ENCODE measurements around the gene HOXD9. TPM values are rescaled to one million over a fixed set of nuclear protein-coding genes. Genes with fewer than 3 reads are reported as not detected.

HOXD9 gene
- total and polyA plus RNA-seq, 2 of the 8 experiments (the other 6 are each of a cell fraction or from before 2014, with no cell fraction given): not detected

DNA sequence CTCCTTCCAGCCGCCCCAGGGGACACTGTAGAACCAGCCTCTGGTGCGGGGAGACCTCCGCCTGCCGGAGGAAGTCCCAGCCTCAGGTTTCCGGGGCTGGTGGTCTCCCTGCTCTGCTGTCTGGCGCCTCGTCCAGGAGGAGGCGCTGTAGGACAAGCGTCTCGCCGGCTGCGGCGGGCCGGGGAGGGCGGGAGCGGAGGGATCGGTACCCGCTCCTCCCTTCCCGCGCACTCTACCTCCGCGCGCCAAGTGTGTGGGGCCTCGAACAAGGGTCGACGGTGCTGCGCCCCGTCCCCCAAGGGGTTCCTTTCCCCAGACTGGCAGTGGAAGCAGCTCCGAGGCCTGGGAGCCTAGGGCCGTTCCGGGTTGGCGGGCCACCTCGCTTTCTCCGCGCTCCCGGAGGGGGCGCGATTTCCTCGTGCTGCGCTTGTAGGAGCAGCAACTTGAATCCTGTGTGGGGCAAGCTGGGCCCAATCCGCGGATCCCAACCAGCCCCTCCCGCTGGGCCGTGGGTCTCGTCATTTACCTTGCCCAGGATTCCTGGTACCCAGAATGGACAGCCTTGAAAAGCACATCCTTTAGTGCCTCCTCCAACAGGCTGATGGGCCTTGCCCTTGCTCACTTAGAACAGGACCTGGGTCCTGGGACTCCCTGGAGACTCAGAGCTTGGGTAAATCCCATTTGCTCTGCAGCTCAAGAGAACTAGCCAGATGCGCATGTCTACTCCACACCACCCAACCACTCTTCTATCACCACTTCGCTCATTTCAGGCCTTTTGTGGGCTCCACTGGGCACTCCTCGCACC lies 18.2 kb downstream of the HOXD9 start (continued):
- TF ChIP-seq, protein P1, sequence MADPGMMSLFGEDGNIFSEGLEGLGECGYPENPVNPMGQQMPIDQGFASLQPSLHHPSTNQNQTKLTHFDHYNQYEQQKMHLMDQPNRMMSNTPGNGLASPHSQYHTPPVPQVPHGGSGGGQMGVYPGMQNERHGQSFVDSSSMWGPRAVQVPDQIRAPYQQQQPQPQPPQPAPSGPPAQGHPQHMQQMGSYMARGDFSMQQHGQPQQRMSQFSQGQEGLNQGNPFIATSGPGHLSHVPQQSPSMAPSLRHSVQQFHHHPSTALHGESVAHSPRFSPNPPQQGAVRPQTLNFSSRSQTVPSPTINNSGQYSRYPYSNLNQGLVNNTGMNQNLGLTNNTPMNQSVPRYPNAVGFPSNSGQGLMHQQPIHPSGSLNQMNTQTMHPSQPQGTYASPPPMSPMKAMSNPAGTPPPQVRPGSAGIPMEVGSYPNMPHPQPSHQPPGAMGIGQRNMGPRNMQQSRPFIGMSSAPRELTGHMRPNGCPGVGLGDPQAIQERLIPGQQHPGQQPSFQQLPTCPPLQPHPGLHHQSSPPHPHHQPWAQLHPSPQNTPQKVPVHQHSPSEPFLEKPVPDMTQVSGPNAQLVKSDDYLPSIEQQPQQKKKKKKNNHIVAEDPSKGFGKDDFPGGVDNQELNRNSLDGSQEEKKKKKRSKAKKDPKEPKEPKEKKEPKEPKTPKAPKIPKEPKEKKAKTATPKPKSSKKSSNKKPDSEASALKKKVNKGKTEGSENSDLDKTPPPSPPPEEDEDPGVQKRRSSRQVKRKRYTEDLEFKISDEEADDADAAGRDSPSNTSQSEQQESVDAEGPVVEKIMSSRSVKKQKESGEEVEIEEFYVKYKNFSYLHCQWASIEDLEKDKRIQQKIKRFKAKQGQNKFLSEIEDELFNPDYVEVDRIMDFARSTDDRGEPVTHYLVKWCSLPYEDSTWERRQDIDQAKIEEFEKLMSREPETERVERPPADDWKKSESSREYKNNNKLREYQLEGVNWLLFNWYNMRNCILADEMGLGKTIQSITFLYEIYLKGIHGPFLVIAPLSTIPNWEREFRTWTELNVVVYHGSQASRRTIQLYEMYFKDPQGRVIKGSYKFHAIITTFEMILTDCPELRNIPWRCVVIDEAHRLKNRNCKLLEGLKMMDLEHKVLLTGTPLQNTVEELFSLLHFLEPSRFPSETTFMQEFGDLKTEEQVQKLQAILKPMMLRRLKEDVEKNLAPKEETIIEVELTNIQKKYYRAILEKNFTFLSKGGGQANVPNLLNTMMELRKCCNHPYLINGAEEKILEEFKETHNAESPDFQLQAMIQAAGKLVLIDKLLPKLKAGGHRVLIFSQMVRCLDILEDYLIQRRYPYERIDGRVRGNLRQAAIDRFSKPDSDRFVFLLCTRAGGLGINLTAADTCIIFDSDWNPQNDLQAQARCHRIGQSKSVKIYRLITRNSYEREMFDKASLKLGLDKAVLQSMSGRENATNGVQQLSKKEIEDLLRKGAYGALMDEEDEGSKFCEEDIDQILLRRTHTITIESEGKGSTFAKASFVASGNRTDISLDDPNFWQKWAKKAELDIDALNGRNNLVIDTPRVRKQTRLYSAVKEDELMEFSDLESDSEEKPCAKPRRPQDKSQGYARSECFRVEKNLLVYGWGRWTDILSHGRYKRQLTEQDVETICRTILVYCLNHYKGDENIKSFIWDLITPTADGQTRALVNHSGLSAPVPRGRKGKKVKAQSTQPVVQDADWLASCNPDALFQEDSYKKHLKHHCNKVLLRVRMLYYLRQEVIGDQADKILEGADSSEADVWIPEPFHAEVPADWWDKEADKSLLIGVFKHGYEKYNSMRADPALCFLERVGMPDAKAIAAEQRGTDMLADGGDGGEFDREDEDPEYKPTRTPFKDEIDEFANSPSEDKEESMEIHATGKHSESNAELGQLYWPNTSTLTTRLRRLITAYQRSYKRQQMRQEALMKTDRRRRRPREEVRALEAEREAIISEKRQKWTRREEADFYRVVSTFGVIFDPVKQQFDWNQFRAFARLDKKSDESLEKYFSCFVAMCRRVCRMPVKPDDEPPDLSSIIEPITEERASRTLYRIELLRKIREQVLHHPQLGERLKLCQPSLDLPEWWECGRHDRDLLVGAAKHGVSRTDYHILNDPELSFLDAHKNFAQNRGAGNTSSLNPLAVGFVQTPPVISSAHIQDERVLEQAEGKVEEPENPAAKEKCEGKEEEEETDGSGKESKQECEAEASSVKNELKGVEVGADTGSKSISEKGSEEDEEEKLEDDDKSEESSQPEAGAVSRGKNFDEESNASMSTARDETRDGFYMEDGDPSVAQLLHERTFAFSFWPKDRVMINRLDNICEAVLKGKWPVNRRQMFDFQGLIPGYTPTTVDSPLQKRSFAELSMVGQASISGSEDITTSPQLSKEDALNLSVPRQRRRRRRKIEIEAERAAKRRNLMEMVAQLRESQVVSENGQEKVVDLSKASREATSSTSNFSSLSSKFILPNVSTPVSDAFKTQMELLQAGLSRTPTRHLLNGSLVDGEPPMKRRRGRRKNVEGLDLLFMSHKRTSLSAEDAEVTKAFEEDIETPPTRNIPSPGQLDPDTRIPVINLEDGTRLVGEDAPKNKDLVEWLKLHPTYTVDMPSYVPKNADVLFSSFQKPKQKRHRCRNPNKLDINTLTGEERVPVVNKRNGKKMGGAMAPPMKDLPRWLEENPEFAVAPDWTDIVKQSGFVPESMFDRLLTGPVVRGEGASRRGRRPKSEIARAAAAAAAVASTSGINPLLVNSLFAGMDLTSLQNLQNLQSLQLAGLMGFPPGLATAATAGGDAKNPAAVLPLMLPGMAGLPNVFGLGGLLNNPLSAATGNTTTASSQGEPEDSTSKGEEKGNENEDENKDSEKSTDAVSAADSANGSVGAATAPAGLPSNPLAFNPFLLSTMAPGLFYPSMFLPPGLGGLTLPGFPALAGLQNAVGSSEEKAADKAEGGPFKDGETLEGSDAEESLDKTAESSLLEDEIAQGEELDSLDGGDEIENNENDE (IDR thresholded peaks at IDR 0.05; ENCODE audit: insufficient replicate concordance, low read length): no peak
- no peak for TF ChIP-seq RFX5 (IDR thresholded peaks at IDR 0.05; ENCODE audit: borderline replicate concordance, low read depth, low read length)
- TF ChIP-seq EGR1 (IDR thresholded peaks at IDR 0.05; ENCODE audit: borderline replicate concordance, low read depth, low read length): no peak
- 0 out of 4 replicates have a peak, but pooled peaks have one; percentile 6 to 68 for TF ChIP-seq HDAC2 (IDR thresholded peaks at IDR 0.05; ENCODE audit: borderline replicate concordance in 1 of 2, low read depth in 2 of 2, low read length in 2 of 2)
- peak; percentile 15 for TF ChIP-seq RNF2 (IDR thresholded peaks at IDR 0.05; ENCODE audit: borderline replicate concordance, low read depth, low read length, missing control alignments, poor library complexity, severe bottlenecking)
- TF ChIP-seq KDM1A (IDR thresholded peaks at IDR 0.05; ENCODE audit: borderline replicate concordance, low read length): peak; percentile 27; the same call in 1 of the 2 replicates
- TF ChIP-seq NANOG (IDR thresholded peaks at IDR 0.05; ENCODE audit: insufficient read depth, low read depth, low read length, poor library complexity, severe bottlenecking): no peak
- TF ChIP-seq TAF1 (IDR thresholded peaks at IDR 0.05; ENCODE audit: low read depth, low read length): no peak
